G401.6 (cell line): ENCODE data around the gene WIPI1.
"Not testable (repeated sequence)": the region's sequence is repeated elsewhere in the genome, so short reads cannot be mapped to it uniquely, and the experiment has no call there.

Experiments
- FAIRE-seq: peaks from 2 replicates; lab custom pipeline; 2012; peaks lifted over from hg19 to GRCh38; lab: Jason Lieb, UNC

Gene WIPI1

DNA sequence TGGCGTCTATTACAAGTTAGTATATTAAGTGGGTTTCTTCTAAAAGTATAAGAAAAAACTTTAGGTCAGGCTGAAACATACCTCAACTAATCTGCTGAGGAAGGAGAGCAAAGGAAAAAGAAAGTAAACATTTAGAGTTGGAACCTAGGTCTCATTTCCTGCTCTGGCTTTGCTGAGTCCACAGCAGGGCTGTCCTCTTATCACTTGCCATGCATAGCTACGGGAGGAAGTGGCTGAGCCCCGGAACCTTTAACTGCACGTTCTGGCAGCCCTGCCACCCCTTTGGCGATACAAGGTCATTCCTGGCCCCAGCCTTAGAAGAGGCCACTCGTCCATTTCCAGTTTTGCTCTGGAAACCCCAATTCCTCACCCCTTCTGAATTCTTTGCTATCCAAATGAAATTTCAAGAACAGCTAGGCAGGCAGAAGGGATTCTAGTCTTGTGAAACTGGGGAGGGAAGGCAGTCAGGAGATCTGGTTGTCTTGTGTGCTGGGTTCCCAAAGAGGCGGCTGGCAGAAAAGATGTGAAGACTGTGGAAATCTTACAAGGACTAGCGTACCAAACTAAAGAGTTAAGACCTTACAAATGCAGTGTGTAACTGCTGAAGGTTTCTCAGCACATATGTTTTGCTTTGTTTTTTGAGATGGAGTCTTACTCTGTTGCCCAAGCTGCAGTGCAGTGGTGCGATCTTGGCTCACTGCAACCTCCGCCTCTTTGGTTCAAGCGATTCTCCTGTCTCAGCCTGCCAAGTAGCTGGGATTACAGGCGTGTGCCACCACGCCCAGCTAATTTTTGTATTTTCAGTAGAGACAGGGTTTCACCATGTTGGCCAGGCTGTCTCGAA, 19.1 kb downstream of the WIPI1 start:
- FAIRE-seq = no peak

DNA sequence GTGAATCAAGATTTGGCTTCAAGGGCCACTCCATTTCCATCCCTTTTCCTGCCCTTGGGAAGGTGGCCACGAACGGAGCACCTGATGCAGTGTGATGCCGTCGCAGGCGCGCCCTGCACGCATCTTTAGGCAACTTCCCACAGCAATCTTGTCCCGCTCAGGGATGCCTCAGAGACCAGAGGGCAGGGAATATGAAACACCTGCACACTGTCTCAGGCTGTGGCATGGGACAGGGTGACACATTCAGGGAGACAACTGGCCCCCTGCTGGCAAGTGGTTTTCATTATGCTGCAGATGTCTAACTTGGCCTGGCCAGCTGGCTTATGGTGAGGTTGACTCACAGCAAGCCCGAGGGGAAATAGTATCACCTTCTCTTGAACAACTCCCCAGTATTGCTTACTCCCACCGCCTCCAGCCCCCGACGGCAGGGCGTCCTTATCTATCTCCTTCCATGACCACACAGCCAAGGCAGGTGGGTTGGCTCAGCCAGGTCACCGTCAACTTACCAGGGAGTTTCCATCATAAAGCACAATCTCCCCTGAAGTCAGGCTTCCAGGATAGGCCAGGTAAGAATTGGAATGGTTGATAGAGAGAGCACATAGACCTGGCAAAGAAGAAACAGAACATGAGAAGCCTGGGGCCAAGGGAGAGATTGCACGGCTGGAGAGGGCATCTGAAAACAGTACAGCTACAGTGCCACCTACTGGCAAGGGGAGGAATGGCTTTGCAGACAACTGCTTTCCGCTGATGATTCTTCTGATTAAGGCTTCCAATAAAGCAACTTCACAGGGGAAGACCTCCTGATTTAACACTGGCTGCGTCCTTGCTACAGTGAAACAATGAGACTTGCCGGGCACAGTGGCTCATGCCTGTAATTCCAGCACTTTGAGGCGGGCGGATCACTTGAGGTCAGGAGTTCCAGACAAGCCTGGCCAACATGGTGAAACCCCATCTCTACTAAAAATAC, 21.1 kb downstream of the WIPI1 start:
- no peak for FAIRE-seq

DNA sequence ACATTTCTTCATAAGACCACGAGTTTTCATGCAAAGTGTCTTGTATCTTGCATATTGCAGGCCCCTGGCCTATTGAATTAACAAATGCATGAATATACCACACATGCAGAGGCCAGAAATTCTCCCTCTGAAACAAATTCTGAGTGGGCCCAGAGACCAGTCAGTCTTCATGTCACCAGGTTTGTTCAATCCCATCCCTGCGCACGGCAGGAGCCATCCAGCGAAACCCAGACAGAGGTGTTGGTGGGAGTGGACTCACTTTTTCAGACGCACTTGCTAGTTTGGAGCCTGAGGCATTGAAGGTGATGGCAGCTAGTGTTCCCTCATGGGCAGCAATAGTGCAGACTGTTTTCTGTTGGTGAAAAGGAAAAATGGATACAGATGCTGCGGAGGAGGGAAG, 21.9 kb downstream of the WIPI1 start:
- FAIRE-seq = no peak

DNA sequence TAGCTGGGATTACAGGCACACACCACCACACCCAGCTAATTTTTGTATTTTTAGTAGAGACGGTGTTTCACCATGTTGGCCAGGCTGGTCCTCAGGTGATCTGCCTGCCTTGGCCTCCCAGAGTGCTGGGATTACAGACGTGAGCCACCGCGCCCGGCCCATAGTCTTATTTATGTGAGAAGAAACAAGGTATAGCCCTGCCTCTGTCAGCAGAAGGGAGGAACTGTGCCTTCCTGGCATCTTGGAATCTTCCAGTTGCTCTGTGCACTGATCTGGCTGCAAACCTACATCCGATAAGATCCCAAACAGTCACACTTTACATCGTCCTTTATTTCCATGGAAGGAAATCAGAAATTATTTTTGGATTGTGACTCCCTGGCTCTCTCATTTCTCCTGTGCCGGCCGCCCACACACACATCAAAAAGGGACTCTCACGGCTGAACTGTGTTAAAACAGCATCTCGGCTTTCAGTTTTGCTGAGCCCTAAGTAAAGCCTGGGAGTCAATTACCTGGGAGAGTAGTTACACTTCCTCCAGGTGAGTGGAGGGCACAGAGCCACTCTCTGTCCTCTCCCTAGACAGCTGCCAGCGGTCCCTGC, 23.3 kb downstream of the WIPI1 start:
- FAIRE-seq = no peak

DNA sequence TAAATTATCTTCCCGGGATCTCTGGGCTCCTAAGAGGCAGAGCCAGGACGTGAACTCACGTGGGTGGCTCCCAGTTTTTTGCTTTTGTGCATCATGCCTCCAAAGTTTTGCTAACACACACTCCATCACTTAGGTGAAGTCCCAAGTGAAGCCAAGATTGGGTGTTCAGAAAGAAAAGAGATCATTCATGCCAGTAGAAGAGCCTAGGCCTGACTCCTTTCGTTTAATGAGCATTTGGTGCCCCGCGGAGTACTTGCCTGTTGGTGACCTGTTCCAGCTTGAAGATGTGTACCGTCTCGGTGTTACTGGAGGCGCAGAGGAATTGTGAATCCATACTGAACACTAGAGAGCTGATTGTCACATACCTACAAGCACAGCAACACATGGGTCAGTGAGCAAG, 24.1 kb downstream of the WIPI1 start:
- FAIRE-seq = no peak

DNA sequence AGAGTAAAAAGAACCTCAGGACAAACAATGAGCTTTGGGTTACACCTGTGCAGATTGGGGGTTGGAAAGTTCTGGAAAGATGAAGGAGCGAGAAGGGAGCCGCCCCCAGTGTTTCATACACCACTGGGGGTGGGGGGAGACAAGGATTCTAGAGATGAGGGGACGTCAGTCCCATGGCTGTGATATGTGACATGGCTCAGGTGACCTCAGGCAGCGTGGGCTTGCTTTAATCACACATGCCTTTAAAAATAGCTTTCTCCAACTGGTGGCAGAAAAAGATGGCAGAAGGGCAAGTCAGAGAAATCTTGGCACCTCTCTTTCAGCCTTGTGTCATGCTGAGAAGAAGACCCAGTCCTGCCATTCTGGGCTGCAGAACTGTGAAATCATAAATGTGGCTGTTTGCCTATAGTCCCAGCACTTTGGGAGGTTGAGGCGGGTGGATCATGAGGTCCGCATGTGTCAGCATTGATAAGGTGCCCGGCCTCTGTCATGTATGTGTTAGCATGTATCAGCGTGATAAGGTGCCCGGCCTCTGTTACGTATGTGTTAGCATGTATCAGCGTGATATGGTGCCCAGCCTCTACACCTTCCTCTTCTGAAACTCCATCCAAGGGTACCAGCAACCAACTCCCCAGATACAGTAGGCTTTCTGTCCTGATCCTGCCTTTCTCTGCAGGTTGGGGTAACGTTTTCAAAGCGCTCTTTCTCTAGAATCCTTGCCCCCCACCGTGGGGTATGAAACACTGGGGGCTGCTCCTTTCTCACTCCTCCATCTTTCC, 25.0 kb downstream of the WIPI1 start:
- no peak for FAIRE-seq

DNA sequence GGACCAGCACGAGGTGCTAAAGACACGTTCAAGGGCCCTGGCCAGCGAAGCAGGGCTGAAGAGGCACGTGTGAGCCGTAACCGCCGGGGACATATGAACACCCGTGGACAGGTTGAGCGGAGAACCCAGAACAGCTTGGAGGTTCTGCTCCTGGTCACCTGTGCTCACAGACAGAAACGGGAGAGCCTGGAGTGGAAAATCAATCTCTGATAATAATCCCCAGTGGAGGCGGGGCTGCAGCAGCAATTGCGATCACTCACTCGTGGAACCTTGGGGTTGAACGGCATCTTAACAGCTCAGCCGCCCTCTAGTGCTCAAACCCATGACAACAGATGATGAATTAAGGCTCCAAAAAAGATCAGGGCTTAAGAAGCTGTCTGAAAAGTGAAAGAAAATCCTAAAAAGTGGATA, 25.6 kb downstream of the WIPI1 start:
- no peak for FAIRE-seq

DNA sequence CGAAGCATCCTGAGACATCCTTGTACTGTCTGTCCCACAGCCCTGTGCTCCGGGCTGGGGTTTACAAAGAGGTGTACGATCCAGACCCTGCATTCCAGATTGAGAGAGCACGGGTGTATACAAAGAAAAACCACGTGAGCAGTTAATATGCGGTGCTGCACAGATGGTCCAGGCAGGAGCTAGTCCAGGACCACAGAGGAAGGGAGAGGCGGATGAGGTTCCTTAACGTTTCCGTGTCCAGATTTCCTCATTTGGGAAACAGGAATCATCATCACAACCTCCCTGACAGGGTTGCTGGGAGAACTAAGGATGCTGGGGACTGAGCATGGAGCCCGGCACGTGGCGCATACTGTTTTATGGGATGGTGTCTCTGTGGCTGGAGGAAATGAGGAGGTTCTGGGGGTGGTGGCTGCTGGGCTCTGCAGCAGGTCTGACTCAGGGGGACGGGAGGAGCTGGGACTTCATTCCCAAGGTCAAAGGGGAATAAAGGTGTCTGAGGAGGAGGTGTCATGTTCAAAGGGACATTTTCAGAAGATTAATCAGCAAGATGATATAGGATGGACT, 26.2 kb downstream of the WIPI1 start:
- FAIRE-seq = no peak

DNA sequence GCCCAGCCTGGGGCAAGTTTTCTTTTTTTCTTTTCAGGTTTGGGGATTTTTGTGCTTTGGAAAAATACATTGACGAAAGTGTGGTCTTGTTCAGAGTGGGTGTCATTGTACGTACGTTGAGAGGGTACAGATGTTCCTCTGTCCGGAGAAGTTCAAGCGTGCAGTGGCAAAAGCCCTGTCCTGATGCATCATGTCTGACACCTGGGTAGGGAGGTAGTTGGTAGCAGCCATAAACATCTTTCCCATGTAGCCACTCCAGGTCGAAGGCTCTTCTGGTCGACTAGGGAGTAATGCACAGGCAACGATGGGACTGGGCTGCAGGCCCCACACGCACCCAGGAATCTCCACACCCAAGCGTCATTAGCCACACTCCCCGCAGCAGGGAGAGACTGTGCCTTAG, 27.4 kb downstream of the WIPI1 start:
- no peak for FAIRE-seq

DNA sequence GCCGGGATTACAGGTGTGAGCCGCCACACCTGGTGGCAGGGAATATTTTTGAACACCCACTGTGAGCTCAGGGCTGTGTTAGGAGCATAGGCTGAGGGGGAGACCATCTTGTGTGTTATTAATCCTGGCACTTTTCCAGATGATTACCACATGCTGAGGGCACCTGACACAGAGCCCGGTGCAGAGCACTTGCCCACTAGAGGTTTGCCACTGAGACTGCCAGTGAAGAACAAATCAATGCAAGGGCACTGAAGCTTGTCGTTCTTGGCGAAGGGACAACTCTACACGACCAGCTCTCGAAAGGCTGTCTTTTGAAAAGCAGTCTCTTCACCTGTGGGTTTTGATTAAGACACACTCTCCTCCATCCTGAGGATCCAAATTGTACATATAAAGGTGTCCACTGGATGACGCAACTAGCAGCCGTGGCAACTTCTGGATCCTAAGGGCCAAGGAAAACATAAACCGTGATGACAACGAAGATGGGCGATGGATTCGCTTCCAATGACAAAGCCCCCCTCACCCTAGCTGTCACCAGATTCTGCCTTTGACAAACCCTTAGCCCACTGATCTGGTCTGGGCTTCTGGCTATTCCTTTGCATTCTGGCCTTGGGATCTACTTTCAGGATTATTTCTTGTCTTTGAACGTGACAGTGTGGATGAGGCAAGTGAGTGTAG, 28.7 kb downstream of the WIPI1 start:
- no peak for FAIRE-seq

DNA sequence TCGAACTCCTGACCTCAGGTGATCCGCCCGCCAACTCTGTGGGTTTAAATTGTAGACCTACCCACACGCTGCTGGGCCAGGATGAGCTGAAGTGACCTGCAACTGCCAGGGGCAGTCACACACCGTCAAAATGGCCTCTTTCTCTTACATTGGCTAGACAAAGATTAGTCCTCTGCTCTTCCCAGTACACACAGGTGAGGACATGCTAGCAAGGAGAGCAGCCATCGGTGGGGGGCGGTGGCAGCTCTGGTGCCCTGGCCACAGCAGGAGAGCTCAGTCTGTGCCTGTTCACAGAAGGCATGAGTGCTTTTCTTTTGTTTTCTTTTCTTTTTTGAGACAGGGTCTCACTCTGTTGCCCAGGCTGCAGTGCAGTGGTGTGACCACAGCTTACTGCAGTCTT, 29.7 kb downstream of the WIPI1 start:
- no peak for FAIRE-seq

DNA sequence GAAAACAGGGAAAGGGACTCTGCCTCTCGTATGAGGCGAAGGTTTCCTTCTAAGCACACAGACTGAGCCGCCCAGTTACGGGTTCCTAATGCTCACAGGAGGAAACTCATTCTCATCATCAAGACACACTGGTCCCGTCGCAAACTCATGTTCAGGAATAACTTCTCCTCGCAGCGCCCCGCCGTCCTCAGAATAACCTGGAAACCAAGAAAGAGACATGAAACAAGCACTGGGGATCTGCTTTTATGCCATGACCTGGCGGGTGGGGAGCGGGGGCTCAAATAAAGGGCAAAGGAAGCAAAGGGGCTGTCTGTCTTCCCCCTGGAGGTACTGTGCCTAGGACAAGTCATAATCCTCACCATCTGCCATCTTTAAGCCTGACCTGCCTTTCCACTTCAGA, 31.3 kb downstream of the WIPI1 start:
- FAIRE-seq = no peak

DNA sequence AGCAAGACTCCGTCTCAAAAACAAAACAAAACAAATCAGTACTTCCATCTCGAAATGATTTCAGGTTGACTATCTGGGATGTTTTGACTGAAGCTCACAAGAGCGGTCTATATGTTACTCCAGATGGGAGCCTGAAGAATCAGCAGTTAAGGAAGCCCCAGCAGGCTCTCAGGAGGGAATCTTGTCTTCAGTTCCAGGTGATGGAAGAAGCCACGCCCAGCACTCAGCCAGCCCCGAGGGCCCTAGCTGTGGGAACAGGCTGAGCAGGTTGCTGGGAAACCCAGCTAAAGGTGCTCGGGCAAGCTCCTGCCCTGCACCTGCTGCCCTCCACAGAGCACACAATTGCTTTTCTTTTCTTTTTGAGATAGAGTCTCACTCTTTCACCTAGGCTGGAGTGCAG, 32.4 kb downstream of the WIPI1 start:
- no peak for FAIRE-seq

DNA sequence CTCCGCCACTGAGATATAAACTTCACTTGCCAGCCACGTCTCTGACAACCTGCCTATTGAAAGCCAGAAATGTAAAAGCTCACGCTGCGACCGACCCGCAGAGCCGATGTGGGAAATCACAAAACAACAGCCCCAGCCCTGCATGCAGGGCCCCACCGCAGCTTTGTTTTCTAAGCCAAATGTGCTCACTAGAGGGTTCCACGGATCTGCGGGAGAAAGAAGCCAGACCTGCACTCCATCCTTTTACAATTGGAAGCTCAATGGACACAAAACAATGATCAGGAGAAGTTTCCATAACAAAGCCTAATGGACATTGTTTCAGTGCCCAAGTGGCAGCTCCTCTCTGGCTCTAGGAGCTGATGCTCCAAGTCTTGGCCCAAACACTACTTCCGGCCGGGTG, 33.1 kb downstream of the WIPI1 start:
- FAIRE-seq = no peak

DNA sequence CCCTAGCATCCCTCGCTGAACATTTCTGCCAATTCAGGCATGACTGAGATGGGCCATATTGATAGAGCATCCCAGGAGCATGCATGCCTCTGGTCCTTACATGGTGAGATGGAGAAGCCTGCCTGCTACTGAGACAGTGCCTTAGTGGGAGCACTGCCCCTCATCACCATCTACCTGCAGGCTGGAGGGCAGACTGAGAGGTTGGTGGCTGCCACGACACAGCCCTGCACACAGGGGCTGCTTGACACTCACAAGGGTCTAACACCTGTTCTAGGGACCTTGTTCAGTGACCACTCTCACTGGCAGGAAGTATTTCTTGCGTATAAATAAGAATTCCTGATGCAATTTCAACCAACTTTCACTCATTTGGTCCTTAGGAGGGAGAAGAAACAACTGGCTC, 34.0 kb downstream of the WIPI1 start:
- FAIRE-seq = no peak

DNA sequence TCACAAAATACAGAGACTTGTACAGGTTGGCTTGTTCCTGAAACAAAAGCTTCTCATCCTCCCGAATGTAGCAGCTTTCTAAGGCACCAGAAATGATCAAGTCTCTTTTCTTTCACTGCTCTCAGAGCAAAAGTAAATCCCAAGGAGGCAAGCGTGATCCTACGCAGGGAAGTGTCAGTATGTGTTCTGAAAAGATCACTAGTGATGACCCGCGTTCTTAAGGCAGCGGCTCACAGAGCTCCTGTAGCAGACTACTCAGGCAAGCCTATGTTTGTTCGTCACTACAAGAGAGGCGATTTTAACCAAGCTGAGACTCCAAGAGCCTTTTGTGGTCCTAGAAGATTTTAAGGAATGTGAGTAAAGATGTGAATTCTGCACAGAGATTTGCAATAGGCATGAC, 34.5 kb downstream of the WIPI1 start:
- no peak for FAIRE-seq

DNA sequence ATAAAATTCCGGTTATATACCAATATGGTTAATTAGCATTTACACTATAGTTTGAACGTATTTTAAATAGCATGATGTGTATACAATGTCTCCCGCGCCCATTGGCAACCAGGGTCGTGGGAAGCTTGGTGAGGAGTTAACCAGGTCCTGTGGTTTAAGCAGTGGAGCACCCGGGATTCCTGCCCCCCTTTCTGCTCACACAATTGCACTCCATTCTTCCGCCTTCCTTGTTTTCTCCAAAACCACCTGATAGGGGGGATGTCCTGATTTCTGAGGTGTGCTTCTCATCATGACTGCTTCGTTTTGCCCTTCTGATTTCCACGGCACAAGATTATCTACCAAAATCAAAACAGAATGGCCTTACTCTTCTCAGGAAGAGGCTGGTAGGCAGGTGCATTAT, 35.8 kb downstream of the WIPI1 start:
- FAIRE-seq = no peak

DNA sequence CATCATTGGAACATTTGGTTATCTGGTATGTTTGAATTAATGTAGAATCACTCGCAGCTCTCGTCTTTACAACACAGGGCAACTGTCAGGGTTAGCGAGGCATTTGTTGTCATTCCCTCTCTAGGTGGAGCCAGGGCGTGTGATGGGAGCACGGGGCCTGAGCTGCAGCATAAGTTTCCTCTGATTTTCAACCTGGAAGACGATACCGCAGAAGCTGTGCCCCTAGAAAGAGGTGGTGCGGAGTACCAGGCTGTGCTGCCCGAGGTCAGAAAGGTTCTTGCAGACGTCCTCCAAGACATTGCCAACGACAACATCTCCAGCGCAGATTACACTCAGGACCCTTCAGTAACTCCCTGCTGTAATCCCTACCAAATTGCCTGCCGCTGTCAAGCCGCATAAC, 37.2 kb downstream of the WIPI1 start:
- FAIRE-seq = no peak

DNA sequence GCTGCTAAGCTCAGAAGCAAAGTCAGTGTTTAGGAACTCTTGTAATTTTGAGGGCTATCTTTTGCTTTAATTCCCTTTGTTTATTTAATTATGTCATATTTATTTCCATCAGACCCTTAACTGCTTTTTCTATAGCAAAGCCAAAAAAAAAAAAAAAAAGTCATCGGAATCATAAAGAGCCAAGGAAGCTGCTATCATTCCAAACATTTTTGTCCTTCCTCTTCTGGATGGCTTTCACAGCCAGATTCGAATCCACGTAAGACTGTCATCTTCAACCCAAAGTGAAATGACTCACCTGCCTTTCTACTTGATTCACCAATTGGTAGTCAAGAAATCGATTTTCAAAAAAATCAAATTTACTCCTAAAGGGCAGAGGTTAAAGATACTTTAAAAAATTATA, 38.4 kb downstream of the WIPI1 start:
- no peak for FAIRE-seq

DNA sequence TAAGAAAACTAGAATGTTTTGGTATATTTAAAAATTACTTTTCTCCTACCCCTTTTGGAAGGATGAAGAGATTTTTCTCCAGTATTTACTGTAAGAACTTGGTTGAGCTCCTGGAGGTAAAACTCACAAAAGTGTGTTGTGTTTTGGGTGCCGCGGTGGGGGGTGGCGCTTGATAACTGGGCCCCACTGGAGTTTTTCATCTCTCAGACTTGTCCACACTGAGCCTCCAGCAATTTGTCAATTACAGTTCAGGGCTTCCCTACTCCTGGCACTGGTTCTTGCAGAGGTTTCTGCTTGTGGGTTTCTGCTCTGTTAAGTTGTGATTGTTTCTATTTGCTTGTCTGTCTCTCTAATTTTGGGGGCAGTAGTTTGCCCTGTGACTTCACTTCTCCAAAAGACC, 40.0 kb downstream of the WIPI1 start:
- FAIRE-seq = no peak

DNA sequence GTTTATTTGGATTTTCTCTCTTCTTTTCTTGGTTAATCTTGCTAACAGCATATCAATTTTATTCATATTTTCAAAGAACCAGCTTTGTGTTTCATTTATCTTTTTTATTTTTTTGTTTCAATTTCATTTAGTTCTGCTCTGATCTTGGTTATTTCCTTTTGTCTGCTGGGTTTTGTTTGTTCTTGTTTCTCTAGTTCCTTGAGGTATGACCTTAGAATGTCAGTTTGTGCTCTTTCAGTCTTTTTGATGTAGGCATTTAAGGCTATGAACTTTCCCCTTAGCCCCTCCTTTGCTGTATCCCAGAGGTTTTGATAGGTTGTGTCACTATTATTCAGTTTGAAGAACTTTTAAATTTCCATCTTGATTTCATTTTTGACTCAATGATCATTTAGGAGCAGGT, 42.4 kb downstream of the WIPI1 start:
- not testable (repeated sequence) for FAIRE-seq
